NCI-H2107 treated with DMSO at 0.1 percent for 48 hours (cell line): ENCODE data around the gene DUSP5.
"Not testable (repeated sequence)": the region's sequence is repeated elsewhere in the genome, so short reads cannot be mapped to it uniquely, and the experiment has no call there.

ENCODE experiments used
- DNase-seq: peaks from one replicate; lab custom pipeline; 2025; ENCODE audit not compliant: unreplicated experiment; lab: John Stamatoyannopoulos, UW

Gene DUSP5

GRCh38 chr10:110497438-110498086 lies at the start of gene DUSP5:
TSS of gene DUSP5 (plus strand) at chr10:110497907. CDS start at chr10:110498122, 215 bp downstream.
- no peak for DNase-seq

- no peak for DNase-seq
Measured at GRCh38 chr10:110448682-110449418, 48.9 kb upstream of the DUSP5 start.

- DNase-seq: no peak
Measured at GRCh38 chr10:110455446-110455845, 42.3 kb upstream of the DUSP5 start.

- no peak for DNase-seq
Measured at GRCh38 chr10:110456046-110456445, 41.7 kb upstream of the DUSP5 start.

GRCh38 chr10:110456523-110457091 lies 41.1 kb upstream of the DUSP5 start:
- no peak for DNase-seq

GRCh38 chr10:110457851-110458250 lies 39.9 kb upstream of the DUSP5 start:
- no peak for DNase-seq

- no peak for DNase-seq
Measured at GRCh38 chr10:110458266-110458920, 39.3 kb upstream of the DUSP5 start.

- no peak for DNase-seq
Measured at GRCh38 chr10:110459600-110459999, 38.1 kb upstream of the DUSP5 start.

- no peak for DNase-seq
Measured at GRCh38 chr10:110460111-110460809, 37.4 kb upstream of the DUSP5 start.

GRCh38 chr10:110461088-110461487 lies 36.6 kb upstream of the DUSP5 start:
- no peak for DNase-seq

- DNase-seq: no peak
Measured at GRCh38 chr10:110461530-110461929, 36.2 kb upstream of the DUSP5 start.

- DNase-seq: no peak
Measured at GRCh38 chr10:110462166-110463095, 35.3 kb upstream of the DUSP5 start.

- DNase-seq: not testable (repeated sequence)
Measured at GRCh38 chr10:110468258-110468657, 29.4 kb upstream of the DUSP5 start.

GRCh38 chr10:110470541-110470940 lies 27.2 kb upstream of the DUSP5 start:
- not testable (repeated sequence) for DNase-seq

GRCh38 chr10:110471566-110472139 lies 26.1 kb upstream of the DUSP5 start:
- no peak for DNase-seq

GRCh38 chr10:110474017-110474416 lies 23.7 kb upstream of the DUSP5 start:
- no peak for DNase-seq

GRCh38 chr10:110474826-110475225 lies 22.9 kb upstream of the DUSP5 start:
- DNase-seq: no peak

- DNase-seq: no peak
Measured at GRCh38 chr10:110475722-110476515, 21.8 kb upstream of the DUSP5 start.

GRCh38 chr10:110479710-110480109 lies 18.0 kb upstream of the DUSP5 start:
- DNase-seq: no peak
